RPMI8226 (cell line): ENCODE measurements around the gene NOTCH2.

Experiments used
- DNase-seq: peaks from one replicate; pipeline ENCODE4 v3.0.0-alpha.2; 2015

NOTCH2 gene

GRCh38 chr1:119940697-119941096 is 128.8 kb downstream of the NOTCH2 start:
- DNase-seq, result no peak

- DNase-seq, result no peak
Measured at GRCh38 chr1:119937198-119937597, 132.3 kb downstream of the NOTCH2 start.

- DNase-seq, result no peak
Measured at GRCh38 chr1:119935915-119936314, 133.5 kb downstream of the NOTCH2 start.

- DNase-seq, result no peak
Measured at GRCh38 chr1:119935373-119935772, 134.1 kb downstream of the NOTCH2 start.

GRCh38 chr1:119933397-119933796 is 136.1 kb downstream of the NOTCH2 start:
- DNase-seq, result no peak

- no peak for DNase-seq
Measured at GRCh38 chr1:119929643-119930315, 139.7 kb downstream of the NOTCH2 start.

- no peak for DNase-seq
Measured at GRCh38 chr1:119926553-119926952, 142.9 kb downstream of the NOTCH2 start.

GRCh38 chr1:119924948-119925898 is 144.2 kb downstream of the NOTCH2 start:
- no peak for DNase-seq

GRCh38 chr1:119920104-119920968 is 149.1 kb downstream of the NOTCH2 start:
- no peak for DNase-seq

- no peak for DNase-seq
Measured at GRCh38 chr1:119919241-119919640, 150.2 kb downstream of the NOTCH2 start.

- DNase-seq, result no peak
Measured at GRCh38 chr1:119918301-119918700, 151.2 kb downstream of the NOTCH2 start.

GRCh38 chr1:119917304-119918055 is 152.0 kb downstream of the NOTCH2 start:
- no peak for DNase-seq

GRCh38 chr1:119915517-119915916 is 153.9 kb downstream of the NOTCH2 start:
- DNase-seq, result no peak

GRCh38 chr1:119914071-119914470 is 155.4 kb downstream of the NOTCH2 start:
- DNase-seq, result no peak

- DNase-seq, result no peak
Measured at GRCh38 chr1:119912963-119913362, 156.5 kb downstream of the NOTCH2 start.

- DNase-seq, result no peak
Measured at GRCh38 chr1:119911775-119912174, 157.7 kb downstream of the NOTCH2 start.

GRCh38 chr1:119910618-119911017 is 158.8 kb downstream of the NOTCH2 start:
- DNase-seq, result no peak

GRCh38 chr1:119909890-119910596 is 159.4 kb downstream of the NOTCH2 start:
- DNase-seq, result no peak

- no peak for DNase-seq
Measured at GRCh38 chr1:119908661-119909060, 160.8 kb downstream of the NOTCH2 start.

- no peak for DNase-seq
Measured at GRCh38 chr1:119906927-119907652, 162.4 kb downstream of the NOTCH2 start.

GRCh38 chr1:119903443-119903835 is 166.0 kb downstream of the NOTCH2 start:
- DNase-seq, result no peak
